Endothelial cell of umbilical vein (primary cell): Measurements from ENCODE around the gene PCBD2. TPM values are rescaled to one million over a fixed set of nuclear protein-coding genes. Genes with fewer than 3 reads are reported as not detected.

Source experiments
- BruUV-seq: library from RNA; stranded (reverse); fragments of 400-500 nt; replicated peaks from 2 replicates; lab custom pipeline; 2021; lab: Mats Ljungman, UMichigan
- CTCF ChIA-PET: fragments of 300-600, 350-600 bp; sonication (Branson Sonifier 250); formaldehyde crosslinking; loops from one replicate; lab custom pipeline; 2021; ENCODE audit warnings: antibody characterized with exemption, inconsistent platforms; lab: Charles Lee
- POLR2A ChIA-PET: fragments of 300-600, 350-600 bp; sonication (Branson Sonifier 250); formaldehyde crosslinking; loops from one replicate; lab custom pipeline; 2021; ENCODE audit warnings: antibody characterized with exemption, inconsistent platforms; lab: Charles Lee
- DNase-seq: peaks from one replicate; pipeline ENCODE4 v3.0.0-alpha.2; 2011; ENCODE audit warnings: low read depth, low spot score
- FAIRE-seq: peaks from 2 replicates; lab custom pipeline; 2011; peaks lifted over from hg19 to GRCh38; lab: Jason Lieb, UNC
- H2AFZ ChIP-seq: 2 replicates; pipeline ENCODE4 v1.6.0; 2012; ENCODE audit warnings: low read depth, low read length, control low read depth, inconsistent platforms
- H3K27ac ChIP-seq: 2 replicates; pipeline ENCODE4 v1.5.1; 2011; ENCODE audit warnings: low read depth, mild to moderate bottlenecking, control low read depth, low read length, moderate library complexity; ENCODE audit not compliant: insufficient read depth
- H3K27me3 ChIP-seq, 2 experiments: 2 replicates each; pipeline versions ENCODE4 v1.6.0 to v1.6.1; 2011; ENCODE audit warnings: low read length in 2 of 2, mixed read lengths in 1 of 2; ENCODE audit not compliant: control insufficient read depth in 2 of 2, insufficient read depth in 2 of 2
- H3K36me3 ChIP-seq, 2 experiments: 2 replicates in 1 of 2; 3 replicates in 1 of 2; pipeline ENCODE4 v1.5.1; 2011; ENCODE audit warnings: low read length in 2 of 2, mild to moderate bottlenecking in 1 of 2, moderate library complexity in 1 of 2; ENCODE audit not compliant: control insufficient read depth in 2 of 2, insufficient read depth in 2 of 2; ENCODE audit errors: extremely low read depth in 1 of 2
- H3K4me1 ChIP-seq: 3 replicates; pipeline ENCODE4 v1.5.1; 2011; ENCODE audit warnings: mild to moderate bottlenecking, low read length; ENCODE audit not compliant: control insufficient read depth, insufficient read depth; ENCODE audit errors: extremely low read depth
- H3K4me2 ChIP-seq: 2 replicates; pipeline ENCODE4 v1.6.1; 2011; ENCODE audit warnings: low read length, control low read depth, mixed read lengths; ENCODE audit not compliant: insufficient read depth
- H3K4me3 ChIP-seq, 3 experiments: fragments of 200-600 bp in 1 of 3; sonication (generic), shearing (Covaris generic) in 1 of 3; replicated peaks in 1 of 3; 2 replicates each; pipeline ENCODE4 v1.5.1; 2011 to 2016; ENCODE audit warnings: control low read depth in 3 of 3, low read length in 3 of 3, mild to moderate bottlenecking in 2 of 3, inconsistent platforms in 1 of 3, low read depth in 1 of 3, moderate library complexity in 1 of 3; ENCODE audit not compliant: insufficient read depth in 1 of 3
- H3K79me2 ChIP-seq: 2 replicates; pipeline ENCODE4 v1.6.0; 2012; ENCODE audit warnings: low read length, inconsistent platforms; ENCODE audit not compliant: control insufficient read depth, insufficient read depth
- H3K9ac ChIP-seq: replicated peaks from 2 replicates; pipeline ENCODE3; 2011; ENCODE audit warnings: low read length, control low read depth; ENCODE audit not compliant: insufficient read depth; ENCODE audit errors: extremely low read depth
- H3K9me1 ChIP-seq: replicated peaks from 3 replicates; pipeline ENCODE4 v1.6.0; 2011; ENCODE audit warnings: mild to moderate bottlenecking, low read length; ENCODE audit not compliant: control insufficient read depth, insufficient read depth; ENCODE audit errors: extremely low read depth
- H3K9me3 ChIP-seq: replicated peaks from 2 replicates; pipeline ENCODE4 v1.5.1; 2012; ENCODE audit warnings: low read length, inconsistent platforms; ENCODE audit not compliant: control insufficient read depth, insufficient read depth
- H4K20me1 ChIP-seq: replicated peaks from 2 replicates; pipeline ENCODE3; 2011; ENCODE audit warnings: mild to moderate bottlenecking, low read length; ENCODE audit not compliant: control insufficient read depth, insufficient read depth; ENCODE audit errors: extremely low read depth
- CTCF ChIP-seq, 2 donors: IDR thresholded peaks; 1 replicate in 1 of 2; 2 replicates in 1 of 2; pipeline ENCODE4 v1.5.1; 2011; ENCODE audit warnings: low read length in 2 of 2, mild to moderate bottlenecking in 2 of 2, moderate library complexity in 2 of 2, control low read depth in 1 of 2, inconsistent platforms in 1 of 2, low read depth in 1 of 2; ENCODE audit not compliant: insufficient read depth in 1 of 2; ENCODE audit errors: extremely low read depth in 1 of 2
- EZH2 ChIP-seq: IDR thresholded peaks from 2 replicates; pipeline ENCODE4 v1.6.1; 2012; ENCODE audit warnings: borderline replicate concordance, low read depth, mild to moderate bottlenecking, moderate library complexity, low read length, inconsistent platforms; ENCODE audit not compliant: severe bottlenecking
- FOS ChIP-seq: IDR thresholded peaks from 2 replicates; pipeline ENCODE4 v1.6.1; 2011; ENCODE audit warnings: mild to moderate bottlenecking, low read length, moderate library complexity, borderline replicate concordance; ENCODE audit not compliant: insufficient read depth
- GATA2 ChIP-seq: IDR thresholded peaks from 2 replicates; pipeline ENCODE4 v1.7.0; 2011; ENCODE audit warnings: low read depth, mild to moderate bottlenecking, moderate library complexity, mixed read lengths, low read length; ENCODE audit not compliant: insufficient read length, insufficient read depth
- JUN ChIP-seq: IDR thresholded peaks from 2 replicates; pipeline ENCODE4 v1.6.1; 2011; ENCODE audit warnings: borderline replicate concordance, low read depth; ENCODE audit not compliant: insufficient read length, insufficient read depth
- MAX ChIP-seq: IDR thresholded peaks from 2 replicates; pipeline ENCODE4 v1.6.1; 2011; ENCODE audit not compliant: insufficient read depth, insufficient read length
- MYC ChIP-seq: IDR thresholded peaks from one replicate; pipeline ENCODE4 v1.6.1; 2011; ENCODE audit warnings: mild to moderate bottlenecking, low read depth, low read length
- POLR2A ChIP-seq: IDR thresholded peaks from 2 replicates; pipeline ENCODE4 v1.6.1; 2012; ENCODE audit warnings: low read depth, mild to moderate bottlenecking, control low read depth, low read length
- POLR2AphosphoS5 ChIP-seq: IDR thresholded peaks from 2 replicates; pipeline ENCODE4 v1.6.1; 2012; ENCODE audit warnings: low read depth, mild to moderate bottlenecking, control low read depth, low read length, moderate library complexity; ENCODE audit not compliant: insufficient read depth
- dilution Hi-C: fragments of 300-500 bp; cut with MboI; formaldehyde crosslinking; loops from one replicate; pipeline ENCODE4 v1.15.0; 2019; ENCODE audit warnings: low sequenced_read_pairs; ENCODE audit not compliant: extremely low pct_ligation_motif_present
- intact Hi-C: fragments of 100-400 bp; cut with micrococcal nuclease; formaldehyde crosslinking; loops from one replicate; pipeline ENCODE4 v1.10.0; 2022
- polyA plus RNA-seq, 4 experiments: library from polyadenylated mRNA; depleted of rRNA in 3 of 4; stranded (reverse) in 3 of 4; unstranded in 1 of 4; fragments of >200 nt; gene quantifications; 2 replicates each; pipeline versions ENCODE4 v1.2.1 to v1.2.3, GENCODE V29; 2011 to 2012; ENCODE audit warnings: missing spikeins in 1 of 4
- total RNA-seq: library from RNA; stranded (reverse); gene quantifications from 2 replicates; pipeline ENCODE4 v1.2.3, GENCODE V29; 2021

Gene PCBD2
- total and polyA plus RNA-seq, 2 donors (not counting 3 experiments of a cell fraction or from before 2014, with no cell fraction given) = 4.0 to 10.7 TPM

- POLR2A ChIA-PET = no interaction called here
Observed at GRCh38 chr5:134889335-134889734, 15.6 kb upstream of the PCBD2 start.

More at GRCh38 chr5:134889335-134889734, 15.6 kb upstream of the PCBD2 start:
- H3K27me3 ChIP-seq = no peaks in the 10 kb centered on the region
- FAIRE-seq (no peak), DNase-seq (no peak)
- H3K4me3 ChIP-seq = no peak overlapping the region
- peaks cover 0 to 2% of the 10 kb centered on the region in 2 experiments for H3K36me3 ChIP-seq
- CTCF ChIA-PET = no interaction called here
- no peak for TF ChIP-seq EZH2
- no peak for TF ChIP-seq MYC
- TF ChIP-seq FOS = no peak
- TF ChIP-seq JUN = no peak
- TF ChIP-seq CTCF (IDR thresholded peaks at IDR 0.05; ENCODE audit: extremely low read depth in 1 of 2, insufficient read depth in 1 of 2, low read depth in 1 of 2, low read length in 2 of 2) = no peak
- no peak for TF ChIP-seq MAX
- no peak for TF ChIP-seq GATA2
- TF ChIP-seq POLR2A = no peak
- TF ChIP-seq POLR2AphosphoS5 = no peak
- no peaks in the 10 kb centered on the region for H3K9me3 ChIP-seq
- no peak overlapping the region for H2AFZ ChIP-seq
- no peaks in the 10 kb centered on the region for H4K20me1 ChIP-seq
- H3K9ac ChIP-seq = no peak overlapping the region
- no peak overlapping the region for H3K4me2 ChIP-seq
- no peaks in the 10 kb centered on the region for H3K4me1 ChIP-seq
- no peaks in the 10 kb centered on the region for H3K9me1 ChIP-seq
- dilution Hi-C loops (no loop called here), intact Hi-C loops (no loop called here)
- H3K27ac ChIP-seq = no peak overlapping the region
- BruUV-seq = no TSS peak
- H3K79me2 ChIP-seq = peaks cover 4% of the 10 kb centered on the region
